ENCODE measurements around the gene POLR3A.
"Not testable (repeated sequence)": the region's sequence is repeated elsewhere in the genome, so short reads cannot be mapped to it uniquely, and the experiment has no call there.

The POLR3A gene

GRCh38 chr10:78065611-78066010 lies 36.3 kb upstream of the POLR3A start:
- TF ChIP-seq CTCF (IDR thresholded peaks at IDR 0.05; ENCODE audit: low read depth, low read length), result no peak
- Histone ChIP-seq H3K36me3 (no peaks in the 10 kb centered on the region), H3K4me3 (ENCODE audit: low read depth, low read length) (no peak overlapping the region), H3K9me3 (ENCODE audit: severe bottlenecking) (no peaks in the 10 kb centered on the region), H3K27ac (no peak overlapping the region), H3K27me3 (ENCODE audit: insufficient read depth, low read depth, severe bottlenecking) (no peaks in the 10 kb centered on the region)
- no peak for DNase-seq

GRCh38 chr10:78064919-78065318 lies 35.6 kb upstream of the POLR3A start:
- H3K4me3 ChIP-seq (ENCODE audit: low read depth, low read length); DNase-seq; H3K27ac ChIP-seq; H3K36me3 ChIP-seq; H3K27me3 ChIP-seq (ENCODE audit: insufficient read depth, low read depth, severe bottlenecking); H3K9me3 ChIP-seq (ENCODE audit: severe bottlenecking): not testable (repeated sequence)

GRCh38 chr10:78063236-78063635 lies 33.9 kb upstream of the POLR3A start:
- no peak for DNase-seq
- no peak overlapping the region for H3K4me3 ChIP-seq (ENCODE audit: low read depth, low read length)
- H3K27ac ChIP-seq, result no peak overlapping the region
- H3K36me3 ChIP-seq, result no peaks in the 10 kb centered on the region
- TF ChIP-seq CTCF (IDR thresholded peaks at IDR 0.05; ENCODE audit: low read depth, low read length), result no peak
- H3K27me3 ChIP-seq (ENCODE audit: insufficient read depth, low read depth, severe bottlenecking), result no peaks in the 10 kb centered on the region
- H3K9me3 ChIP-seq (ENCODE audit: severe bottlenecking), result no peaks in the 10 kb centered on the region

- no peak for DNase-seq
- no peaks in the 10 kb centered on the region for H3K27me3 ChIP-seq (ENCODE audit: insufficient read depth, low read depth, severe bottlenecking)
- no peaks in the 10 kb centered on the region for H3K36me3 ChIP-seq
- H3K4me3 ChIP-seq (ENCODE audit: low read depth, low read length), result no peak overlapping the region
- no peak for TF ChIP-seq CTCF (IDR thresholded peaks at IDR 0.05; ENCODE audit: low read depth, low read length)
- H3K9me3 ChIP-seq (ENCODE audit: severe bottlenecking), result no peaks in the 10 kb centered on the region
- H3K27ac ChIP-seq, result no peak overlapping the region
These were observed 33.0 kb upstream of the POLR3A start for GRCh38 chr10:78062296-78062695.

GRCh38 chr10:78059906-78060702 lies 30.8 kb upstream of the POLR3A start:
- no peaks in the 10 kb centered on the region for H3K27me3 ChIP-seq (ENCODE audit: insufficient read depth, low read depth, severe bottlenecking)
- H3K9me3 ChIP-seq (ENCODE audit: severe bottlenecking), result no peaks in the 10 kb centered on the region
- peak overlapping the region; percentile 35; the same call in 1 of the 2 replicates for H3K27ac ChIP-seq
- H3K36me3 ChIP-seq, result no peaks in the 10 kb centered on the region
- H3K4me3 ChIP-seq (ENCODE audit: low read depth, low read length), result peak overlapping the region; percentile 16
- peak; percentile 81 for DNase-seq
- no peak for TF ChIP-seq CTCF (IDR thresholded peaks at IDR 0.05; ENCODE audit: low read depth, low read length)

- Histone ChIP-seq H3K4me3 (ENCODE audit: low read depth, low read length) (no peak overlapping the region), H3K9me3 (ENCODE audit: severe bottlenecking) (no peaks in the 10 kb centered on the region), H3K27me3 (ENCODE audit: insufficient read depth, low read depth, severe bottlenecking) (no peaks in the 10 kb centered on the region), H3K27ac (no peak overlapping the region), H3K36me3 (no peaks in the 10 kb centered on the region)
- no peak for DNase-seq
- no peak for TF ChIP-seq CTCF (IDR thresholded peaks at IDR 0.05; ENCODE audit: low read depth, low read length)
These were observed 29.2 kb upstream of the POLR3A start for GRCh38 chr10:78058562-78058961.

Measured in WERI-Rb-1 (cell line).